GM19351 (cell line): Measurements from ENCODE around the gene KSR1.
A peak's percentile ranks its signal among the peaks of the same experiment; 100 is the strongest.
"Not testable (repeated sequence)": the region's sequence is repeated elsewhere in the genome, so short reads cannot be mapped to it uniquely, and the experiment has no call there.

ENCODE experiments used
- ATAC-seq: cut with Tn5 transposase; IDR thresholded peaks from one replicate; pipeline ENCODE4 v1.9.1; 2021; ENCODE audit warnings: mild to moderate bottlenecking, moderate library complexity; ENCODE audit not compliant: unreplicated experiment

KSR1 gene

GRCh38 chr17:27651411-27652345, 195.4 kb downstream of the KSR1 start:
- peak; percentile 53 for ATAC-seq

GRCh38 chr17:27653449-27653971, 197.3 kb downstream of the KSR1 start:
- not testable (repeated sequence) for ATAC-seq

DNA sequence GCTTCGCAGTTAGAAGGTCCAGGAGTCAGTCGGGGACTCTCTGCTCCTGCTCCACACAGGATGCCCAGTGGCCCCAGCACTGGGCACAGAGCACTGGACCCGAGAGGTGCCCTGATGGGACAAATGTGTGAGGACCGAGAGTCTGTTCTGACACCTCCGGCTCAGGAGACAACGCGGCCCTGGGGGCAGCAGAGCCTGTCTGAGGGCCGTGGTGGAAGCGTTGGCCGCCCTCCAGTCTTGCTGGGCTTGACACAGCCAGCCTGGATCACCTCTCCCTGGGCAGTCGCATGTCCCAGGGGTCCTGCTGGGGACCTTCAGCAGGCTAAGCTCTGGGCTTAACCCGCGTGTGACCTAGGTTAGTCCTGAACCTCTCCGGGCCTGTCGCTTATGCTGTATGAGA, 197.9 kb downstream of the KSR1 start:
- no peak for ATAC-seq

GRCh38 chr17:27654654-27655524, 198.6 kb downstream of the KSR1 start:
- peak; percentile 93 for ATAC-seq

DNA sequence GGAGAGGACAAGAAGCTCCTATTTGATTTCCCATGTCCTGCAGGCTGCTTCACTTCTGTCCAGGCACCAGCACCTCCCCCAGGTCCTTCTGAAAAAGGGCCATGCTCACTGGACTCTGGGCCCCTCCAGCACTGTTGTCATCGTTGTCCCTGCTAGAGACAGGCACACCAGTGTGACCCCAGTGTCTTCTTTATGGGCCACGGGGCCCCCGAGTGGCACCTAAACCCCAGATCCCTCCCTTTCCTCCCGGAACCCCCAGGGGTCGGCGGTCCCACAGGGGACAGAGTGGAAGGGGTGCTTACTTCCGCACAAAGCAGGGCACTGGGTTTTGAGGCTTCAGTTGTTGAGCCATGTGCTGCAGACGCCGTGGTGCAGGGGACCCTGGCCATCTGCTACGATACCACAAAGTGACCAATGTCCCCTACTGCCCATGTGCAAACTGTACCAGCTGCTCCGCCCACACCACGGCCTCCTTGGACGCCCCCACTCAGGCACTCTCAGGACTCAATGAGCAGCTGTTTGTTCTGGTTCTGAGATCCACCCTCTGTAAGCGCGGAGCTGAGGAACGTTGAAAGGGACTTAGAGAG, 199.4 kb downstream of the KSR1 start:
- ATAC-seq = not testable (repeated sequence)

DNA sequence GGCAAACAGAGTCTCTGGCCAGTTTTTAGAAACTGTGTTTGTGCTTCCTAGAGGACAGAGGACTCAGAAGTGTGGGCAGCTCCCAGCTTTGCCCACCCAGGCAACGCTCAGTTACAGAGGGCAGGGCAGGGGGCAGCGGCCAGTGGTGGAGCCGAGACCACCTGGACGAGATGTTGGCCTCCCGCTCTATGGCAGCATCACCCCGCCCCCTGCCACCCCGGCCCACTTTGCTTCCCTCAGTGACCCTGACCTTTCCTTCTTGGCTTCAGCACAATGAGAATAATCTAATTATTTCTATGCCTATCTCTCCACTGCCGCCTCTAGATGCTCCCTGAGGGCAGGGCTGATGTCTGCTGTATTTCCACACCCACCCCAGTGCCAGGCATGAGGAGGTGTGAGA, 200.4 kb downstream of the KSR1 start:
- ATAC-seq = not testable (repeated sequence)

DNA sequence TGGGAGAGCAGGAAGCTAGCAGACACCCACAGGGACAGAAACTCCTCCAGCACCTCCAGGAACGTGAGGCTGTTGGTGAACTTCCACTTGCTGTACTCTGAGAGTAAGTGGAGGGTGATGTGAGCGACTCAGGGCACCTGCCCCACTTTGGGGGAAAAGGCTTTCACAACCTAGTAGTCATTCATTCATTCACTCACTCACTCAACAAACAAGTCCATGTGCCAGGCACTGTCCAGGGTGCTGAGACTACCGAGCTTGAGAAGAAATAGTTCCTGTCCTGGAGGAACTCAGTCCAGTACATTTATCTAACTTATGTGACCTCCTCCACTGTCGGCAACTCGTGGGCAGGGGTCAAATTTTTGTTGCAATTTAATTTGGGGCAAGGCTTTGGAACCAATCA, 201.4 kb downstream of the KSR1 start:
- ATAC-seq = no peak

DNA sequence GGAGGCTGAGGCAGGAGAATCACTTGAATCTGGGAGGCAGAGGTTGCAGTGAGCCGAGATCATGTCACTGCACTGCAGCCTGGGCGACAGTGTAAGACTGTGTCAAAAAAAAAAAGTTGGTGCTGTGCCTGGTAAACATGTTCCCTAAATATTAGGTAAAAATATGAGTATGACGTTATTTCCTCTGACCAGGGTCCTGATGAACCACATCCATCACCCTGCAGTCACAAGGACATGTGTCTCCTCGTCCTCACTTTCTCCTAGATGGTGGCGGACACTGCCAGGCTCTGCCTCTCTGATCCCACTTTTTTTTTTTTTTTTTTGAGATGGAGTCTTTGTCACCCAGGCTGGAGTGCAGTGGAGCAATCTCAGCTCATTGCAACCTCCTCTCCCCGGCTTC, 203.4 kb downstream of the KSR1 start:
- no peak for ATAC-seq

GRCh38 chr17:27660436-27660835, 204.2 kb downstream of the KSR1 start:
- ATAC-seq = no peak

DNA sequence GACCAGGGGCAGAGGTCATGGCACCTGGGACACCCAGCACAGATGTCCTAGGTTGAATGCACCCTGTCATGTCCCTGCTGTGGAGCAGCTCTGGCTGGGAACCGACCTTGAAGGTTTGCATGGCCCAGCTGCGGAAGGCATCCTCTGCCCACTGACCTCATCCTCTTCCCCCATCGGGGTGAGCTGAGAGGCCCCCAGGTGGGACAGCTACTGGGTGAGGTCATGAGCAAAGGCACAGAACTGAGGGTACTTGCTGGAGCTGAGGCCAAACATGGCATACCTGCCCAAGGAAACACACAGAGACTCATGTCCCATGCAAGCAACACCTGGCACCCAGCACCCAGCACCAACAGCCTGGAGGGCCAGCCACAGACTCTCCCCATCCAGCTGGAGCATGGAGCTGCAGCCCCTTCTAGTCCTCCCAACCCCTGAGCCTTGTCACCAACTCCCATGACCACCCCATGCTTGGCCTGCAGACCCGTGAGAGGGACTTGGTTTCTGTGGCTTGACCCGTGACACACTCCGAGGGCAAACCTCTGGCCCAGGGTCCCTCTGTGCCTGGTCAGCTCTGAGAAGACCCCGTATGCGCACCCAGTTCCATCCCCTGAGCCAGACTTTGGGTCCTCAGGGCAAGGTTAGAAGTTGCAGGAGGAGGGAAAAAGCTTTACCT, 207.8 kb downstream of the KSR1 start:
- ATAC-seq = no peak

- no peak for ATAC-seq
These were observed 208.3 kb downstream of the KSR1 start for GRCh38 chr17:27664606-27664965.

- no peak for ATAC-seq
These were observed 209.3 kb downstream of the KSR1 start for GRCh38 chr17:27665549-27665948.

GRCh38 chr17:27666270-27666669, 210.0 kb downstream of the KSR1 start:
- not testable (repeated sequence) for ATAC-seq

DNA sequence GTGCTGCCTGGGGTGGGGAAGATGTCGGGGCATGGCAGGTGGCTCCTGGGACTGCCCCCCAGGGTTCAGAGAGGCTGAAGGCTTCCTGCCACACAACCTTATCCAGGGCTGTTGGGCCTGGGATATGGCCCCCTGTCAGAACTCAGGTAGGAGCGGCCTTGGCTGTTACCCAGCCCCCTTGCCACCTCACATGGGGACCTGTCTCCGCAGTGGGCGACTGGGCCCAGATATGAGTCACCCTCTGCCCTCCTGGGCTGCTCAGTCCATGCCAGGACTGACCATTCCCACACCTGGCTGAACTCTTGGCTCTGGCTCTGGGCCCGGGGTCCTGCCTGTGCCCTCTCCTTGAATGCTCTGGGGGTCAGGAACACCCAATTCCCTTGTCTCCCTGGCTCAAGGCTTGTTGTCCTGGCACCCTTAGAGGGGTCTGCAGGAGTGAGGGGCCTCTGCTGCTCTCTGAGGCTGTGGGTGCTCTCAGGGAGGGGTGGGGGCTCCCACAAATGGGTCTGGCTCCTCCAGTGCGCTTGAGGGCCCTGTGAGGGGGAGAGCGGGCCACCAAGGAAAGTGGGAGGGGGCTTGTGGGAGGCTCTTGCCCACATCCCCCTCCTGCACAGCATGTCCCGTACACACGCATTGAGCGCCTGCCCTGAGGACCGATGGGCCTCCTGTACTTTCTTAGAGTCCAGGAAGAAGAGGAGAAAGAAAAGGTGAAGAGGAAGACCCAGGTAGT, 210.7 kb downstream of the KSR1 start:
- ATAC-seq = no peak

GRCh38 chr17:27667656-27668487, 211.6 kb downstream of the KSR1 start:
- no peak for ATAC-seq

DNA sequence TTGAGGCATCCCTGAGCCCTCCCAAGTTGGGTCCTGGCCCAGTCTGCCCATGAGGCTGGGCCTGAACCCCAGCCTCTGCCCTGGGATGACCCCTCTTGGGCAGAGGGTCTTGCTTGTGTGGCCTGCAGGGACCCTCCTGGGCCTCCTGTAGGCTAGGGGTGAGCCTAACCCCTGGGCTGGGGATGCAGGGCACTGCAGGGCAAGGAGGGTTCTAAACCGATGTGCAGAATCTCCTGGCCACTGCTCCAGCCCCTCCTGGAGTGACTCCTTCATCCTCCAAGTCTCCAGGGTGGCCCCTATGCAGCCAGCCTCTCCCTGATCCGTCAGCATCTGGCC, 212.2 kb downstream of the KSR1 start:
- no peak for ATAC-seq

- no peak for ATAC-seq
These were observed 212.9 kb downstream of the KSR1 start for GRCh38 chr17:27669136-27669535.

GRCh38 chr17:27669850-27670249, 213.6 kb downstream of the KSR1 start:
- ATAC-seq = no peak
